Right hindlimb (tissue), 1 donor: ENCODE data around the gene SRMS.
"Not testable (repeated sequence)": the region's sequence is repeated elsewhere in the genome, so short reads cannot be mapped to it uniquely, and the experiment has no call there.

Experiments
- DNase-seq: peaks from one replicate; pipeline ENCODE4 v3.0.0-alpha.2; 2018

SRMS gene

GRCh38 chr20:63578224-63579016 lies 30.9 kb upstream of the SRMS start:
- DNase-seq: no peak

- no peak for DNase-seq
Measured at GRCh38 chr20:63577317-63577894, 29.9 kb upstream of the SRMS start.

GRCh38 chr20:63576311-63576710 lies 28.8 kb upstream of the SRMS start:
- no peak for DNase-seq

- no peak for DNase-seq
Measured at GRCh38 chr20:63574829-63575743, 27.5 kb upstream of the SRMS start.

GRCh38 chr20:63574156-63574828 lies 26.7 kb upstream of the SRMS start, which contains the start of gene HELZ2:
TSS of gene HELZ2 (minus strand) at chr20:63574239. CDS start at chr20:63572385, 1,854 bp downstream.
- DNase-seq: peak; percentile 88

GRCh38 chr20:63573647-63574131 lies 26.1 kb upstream of the SRMS start:
- DNase-seq: no peak

GRCh38 chr20:63572788-63573646 lies 25.5 kb upstream of the SRMS start:
- DNase-seq: no peak

GRCh38 chr20:63572071-63572787 lies 24.7 kb upstream of the SRMS start:
- DNase-seq: no peak

- DNase-seq: not testable (repeated sequence)
Measured at GRCh38 chr20:63571087-63571478, 23.5 kb upstream of the SRMS start.

- DNase-seq: no peak
Measured at GRCh38 chr20:63570281-63571086, 22.9 kb upstream of the SRMS start.

- peak; percentile 63 for DNase-seq
Measured at GRCh38 chr20:63568986-63569949, 21.7 kb upstream of the SRMS start.

GRCh38 chr20:63568170-63568981 lies 20.8 kb upstream of the SRMS start:
- DNase-seq: no peak

- DNase-seq: no peak
Measured at GRCh38 chr20:63567386-63568169, 20.0 kb upstream of the SRMS start.

- DNase-seq: no peak
Measured at GRCh38 chr20:63567136-63567385, 19.5 kb upstream of the SRMS start.

GRCh38 chr20:63566395-63567135 lies 19.0 kb upstream of the SRMS start:
- no peak for DNase-seq

GRCh38 chr20:63565699-63566335 lies 18.3 kb upstream of the SRMS start:
- no peak for DNase-seq
